Osteoblast (primary cell): ENCODE data around the gene MIOS. TPM values are rescaled to one million over a fixed set of nuclear protein-coding genes. Genes with fewer than 3 reads are reported as not detected.
A peak's percentile ranks its signal among the peaks of the same experiment; 100 is the strongest.

Source experiments
- DNase-seq: peaks from one replicate; pipeline ENCODE4 v3.0.0; 2011; ENCODE audit warnings: low spot score, mixed read lengths; ENCODE audit not compliant: insufficient read length; ENCODE audit errors: missing footprints
- H2AFZ ChIP-seq: 2 replicates; pipeline ENCODE4 v1.6.0; 2011; ENCODE audit warnings: mild to moderate bottlenecking, low read length
- H3K27ac ChIP-seq: 2 replicates; pipeline ENCODE4 v1.5.1; 2011; ENCODE audit warnings: mild to moderate bottlenecking, low read depth, low read length, moderate library complexity
- H3K27me3 ChIP-seq: 2 replicates; pipeline ENCODE4 v1.6.0; 2012; ENCODE audit warnings: mild to moderate bottlenecking, control low read depth, inconsistent platforms, low read length, moderate library complexity; ENCODE audit not compliant: insufficient read depth
- H3K36me3 ChIP-seq: 2 replicates; pipeline ENCODE4 v1.5.1; 2011; ENCODE audit warnings: mild to moderate bottlenecking, low read length, control low read depth, moderate library complexity; ENCODE audit not compliant: insufficient read depth
- H3K4me1 ChIP-seq: 2 replicates; pipeline ENCODE4 v1.5.1; 2011; ENCODE audit warnings: mild to moderate bottlenecking, low read length, control low read depth, moderate library complexity; ENCODE audit not compliant: insufficient read depth
- H3K4me2 ChIP-seq: 2 replicates; pipeline ENCODE4 v1.6.0; 2011; ENCODE audit warnings: mild to moderate bottlenecking, low read length; ENCODE audit not compliant: insufficient read depth
- H3K4me3 ChIP-seq: fragments of 200-600 bp; sonication (generic); 3 replicates; pipeline ENCODE4 v1.5.1; 2012; ENCODE audit warnings: mild to moderate bottlenecking, low read length, inconsistent platforms; ENCODE audit not compliant: insufficient read depth
- H3K79me2 ChIP-seq: 2 replicates; pipeline ENCODE4 v1.6.0; 2012; ENCODE audit warnings: mild to moderate bottlenecking, low read length, control low read depth, inconsistent platforms; ENCODE audit not compliant: insufficient read depth
- H3K9me3 ChIP-seq: 2 replicates; pipeline ENCODE4 v1.5.1; 2011; ENCODE audit warnings: low read depth, low read length, control low read depth
- H4K20me1 ChIP-seq: 2 replicates; pipeline ENCODE4 v1.6.0; 2012; ENCODE audit warnings: mild to moderate bottlenecking, low read length, control low read depth; ENCODE audit not compliant: insufficient read depth
- CTCF ChIP-seq: IDR thresholded peaks from 2 replicates; pipeline ENCODE4 v1.5.1; 2011; ENCODE audit warnings: mild to moderate bottlenecking, low read depth, low read length, moderate library complexity; ENCODE audit errors: extremely low read depth
- total RNA-seq: library from RNA; depleted of rRNA; stranded (reverse); fragments of >200 nt; gene quantifications from 2 replicates; pipeline ENCODE4 v1.2.3, GENCODE V29; 2012

MIOS gene
- total RNA-seq, 1 donor: 43.4 TPM

- H3K4me3 ChIP-seq: peak overlapping the region; percentile 76
- no peaks in the 10 kb centered on the region for H3K9me3 ChIP-seq
- peaks cover 32% of the 10 kb centered on the region for H3K79me2 ChIP-seq
- H3K4me1 ChIP-seq: peaks cover 16% of the 10 kb centered on the region
- TF ChIP-seq CTCF: no peak
- H3K27ac ChIP-seq: peak overlapping the region; percentile 88
- H3K4me2 ChIP-seq: peak overlapping the region; percentile 79
- no peaks in the 10 kb centered on the region for H3K36me3 ChIP-seq
- H2AFZ ChIP-seq: peak overlapping the region; percentile 96
- no peak for DNase-seq
- H4K20me1 ChIP-seq: no peaks in the 10 kb centered on the region
- no peaks in the 10 kb centered on the region for H3K27me3 ChIP-seq
These were observed 73.2 kb downstream of the MIOS start for GRCh38 chr7:7639847-7640220.

- H3K4me1 ChIP-seq: peaks cover 16% of the 10 kb centered on the region
- H3K27ac ChIP-seq: peak within 1 kb of the TSS; percentile 88
- H4K20me1 ChIP-seq: no peaks in the 10 kb centered on the region
- H3K4me3 ChIP-seq: peak within 1 kb of the TSS; percentile 76
- no peaks in the 10 kb centered on the region for H3K36me3 ChIP-seq
- TF ChIP-seq CTCF: no peak
- H3K79me2 ChIP-seq: peaks cover 36% of the 10 kb centered on the region
- H3K27me3 ChIP-seq: no peaks in the 10 kb centered on the region
- peak within 1 kb of the TSS; percentile 99 for H2AFZ ChIP-seq
- H3K9me3 ChIP-seq: no peaks in the 10 kb centered on the region
- H3K4me2 ChIP-seq: peak within 1 kb of the TSS; percentile 94
- peak; percentile 93 for DNase-seq
These were observed 73.8 kb downstream of the MIOS start, which contains the start of gene UMAD1 for GRCh38 chr7:7640221-7641128. Gene UMAD1, plus strand, starts transcription at chr7:7640752. Its CDS starts 32,620 bp downstream, at chr7:7673372.

GRCh38 chr7:7641129-7641663 is 74.5 kb downstream of the MIOS start:
- peak overlapping the region; percentile 94 for H3K4me2 ChIP-seq
- no peaks in the 10 kb centered on the region for H3K9me3 ChIP-seq
- peaks cover 16% of the 10 kb centered on the region for H3K4me1 ChIP-seq
- no peaks in the 10 kb centered on the region for H4K20me1 ChIP-seq
- H3K27ac ChIP-seq: peak overlapping the region; percentile 88
- peak; percentile 50 for DNase-seq
- no peak for TF ChIP-seq CTCF
- H3K36me3 ChIP-seq: no peaks in the 10 kb centered on the region
- no peaks in the 10 kb centered on the region for H3K27me3 ChIP-seq
- peaks cover 43% of the 10 kb centered on the region for H3K79me2 ChIP-seq
- peak overlapping the region; percentile 76 for H3K4me3 ChIP-seq
- H2AFZ ChIP-seq: peak overlapping the region; percentile 99

- no peak for DNase-seq
- no peak overlapping the region for H3K27ac ChIP-seq
- no peaks in the 10 kb centered on the region for H4K20me1 ChIP-seq
- H3K4me2 ChIP-seq: peak overlapping the region; percentile 94
- H3K4me3 ChIP-seq: no peak overlapping the region
- H3K27me3 ChIP-seq: no peaks in the 10 kb centered on the region
- no peak overlapping the region for H2AFZ ChIP-seq
- TF ChIP-seq CTCF: no peak
- peaks cover 16% of the 10 kb centered on the region for H3K4me1 ChIP-seq
- H3K79me2 ChIP-seq: peaks cover 49% of the 10 kb centered on the region
- no peaks in the 10 kb centered on the region for H3K36me3 ChIP-seq
- no peaks in the 10 kb centered on the region for H3K9me3 ChIP-seq
These were observed 75.4 kb downstream of the MIOS start for GRCh38 chr7:7642081-7642480.
